HG03135 (cell line): ENCODE results near the gene FAM131B.
A peak's percentile ranks its signal among the peaks of the same experiment; 100 is the strongest.

Experiments used
- ATAC-seq: cut with Tn5 transposase; IDR thresholded peaks from one replicate; pipeline ENCODE4 v1.9.1; 2021; ENCODE audit warnings: mild to moderate bottlenecking, moderate library complexity; ENCODE audit not compliant: unreplicated experiment

FAM131B gene

DNA sequence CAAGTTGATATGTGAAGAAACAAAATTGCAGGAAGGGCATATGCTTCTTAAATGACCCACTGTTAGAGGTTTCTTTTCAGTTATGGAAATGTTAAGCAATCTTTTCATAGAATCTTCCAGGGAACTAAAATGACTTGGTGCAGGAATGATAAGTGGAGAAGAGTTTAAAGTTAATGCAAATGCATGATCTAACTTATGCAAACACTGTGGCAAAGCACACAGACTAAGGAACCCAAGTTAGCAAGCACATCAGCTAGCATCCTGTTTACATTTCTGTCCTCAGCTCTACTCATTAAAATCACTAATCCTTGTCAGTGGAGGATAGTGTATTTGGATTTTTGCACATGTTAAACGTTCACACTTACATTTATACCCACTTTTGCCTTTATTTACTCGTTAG lies 37.3 kb downstream of the FAM131B start:
- peak; percentile 56 for ATAC-seq

- no peak for ATAC-seq
Measured at GRCh38 chr7:143323653-143324052, 38.9 kb downstream of the FAM131B start.

DNA sequence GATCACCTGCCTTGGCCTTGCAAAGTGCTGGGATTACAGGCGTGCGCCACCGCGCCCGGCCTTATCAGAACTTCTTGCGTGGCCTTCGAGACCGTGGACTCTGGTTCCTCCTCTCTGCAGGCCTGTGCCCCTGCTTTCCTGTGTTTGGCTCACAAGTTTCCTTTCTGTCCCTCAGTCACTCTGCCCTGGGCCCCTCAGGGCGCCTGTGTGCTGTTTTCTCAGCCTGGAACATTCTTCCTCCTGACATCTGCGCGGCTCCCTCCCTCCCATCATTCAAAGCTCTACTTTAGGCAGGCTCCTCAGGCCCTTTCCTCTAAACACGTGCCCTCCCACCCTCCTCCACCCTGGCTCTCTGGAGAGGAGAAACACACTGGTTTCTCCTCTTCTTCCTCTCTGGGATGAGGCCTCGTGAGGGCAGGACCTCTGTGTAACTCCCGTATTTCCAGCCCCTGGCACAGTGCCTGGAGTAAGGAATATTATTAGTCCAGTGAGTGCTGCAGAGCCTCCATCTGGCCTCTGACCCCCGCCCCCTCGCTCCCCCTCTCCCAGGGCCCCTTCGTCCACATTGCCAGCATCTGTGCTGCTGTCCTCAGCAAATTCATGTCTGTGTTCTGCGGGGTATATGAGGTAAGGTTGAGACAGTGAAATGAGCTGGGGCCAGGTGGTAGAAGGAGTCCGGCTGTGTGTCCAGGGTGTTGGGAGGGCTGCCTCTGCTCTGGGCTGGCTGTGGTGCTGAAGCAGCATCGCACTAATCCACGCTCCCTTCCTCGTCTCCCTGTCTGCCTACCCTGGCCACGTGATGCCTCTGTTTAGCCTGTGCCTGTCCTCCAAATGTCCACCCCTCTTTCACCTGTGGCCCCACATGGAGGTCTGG lies 39.5 kb downstream of the FAM131B start:
- ATAC-seq = no peak

DNA sequence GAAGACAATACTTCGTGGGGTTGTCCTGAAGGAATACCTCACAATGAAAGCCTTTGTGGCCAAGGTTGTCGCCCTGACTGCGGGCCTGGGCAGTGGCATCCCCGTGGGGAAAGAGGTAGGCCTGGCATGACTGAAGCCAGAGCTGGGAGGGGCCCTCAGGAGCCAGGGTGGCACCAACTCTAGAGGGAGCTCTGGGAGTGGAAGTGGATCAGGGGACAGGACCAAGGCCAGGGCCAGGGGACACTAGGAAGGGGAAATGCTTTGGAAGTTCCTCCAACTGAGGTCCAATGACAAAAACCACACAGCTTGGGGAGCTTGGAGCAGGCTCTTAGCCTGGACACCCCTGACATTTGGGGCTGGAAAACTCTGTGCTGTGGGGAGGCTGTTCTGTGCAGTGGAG lies 40.8 kb downstream of the FAM131B start:
- no peak for ATAC-seq

- no peak for ATAC-seq
Measured at GRCh38 chr7:143321242-143321641, 41.3 kb downstream of the FAM131B start.

- ATAC-seq = no peak
Measured at GRCh38 chr7:143320620-143321019, 41.9 kb downstream of the FAM131B start.

GRCh38 chr7:143318661-143319060 lies 43.9 kb downstream of the FAM131B start:
- no peak for ATAC-seq

GRCh38 chr7:143316492-143316891 lies 46.0 kb downstream of the FAM131B start:
- no peak for ATAC-seq

DNA sequence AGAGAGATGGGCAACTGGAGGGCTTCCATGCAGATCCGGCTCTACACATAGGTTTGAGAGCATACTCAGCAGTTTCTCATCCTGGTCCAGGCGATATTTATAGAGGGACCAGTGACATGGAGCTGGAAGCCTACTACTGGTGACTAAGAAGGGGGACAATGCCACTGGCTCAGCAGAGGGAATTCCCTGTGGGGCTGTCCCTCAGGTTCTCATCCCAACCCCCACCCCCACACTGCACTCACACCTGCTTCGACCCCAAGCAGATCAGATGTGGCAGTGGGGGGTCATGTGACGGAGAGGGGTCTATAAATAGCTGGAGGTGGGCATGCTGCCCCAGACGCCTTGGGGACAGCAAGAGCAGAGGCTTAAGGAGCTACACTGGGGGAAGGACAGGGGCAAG lies 46.7 kb downstream of the FAM131B start, which contains the start of gene CLCN1:
CLCN1 (plus strand) TSS at position 336 of the 400 bp plus-strand sequence. CDS start 102 bp downstream, outside the sequence.
- no peak for ATAC-seq

GRCh38 chr7:143314127-143314526 lies 48.4 kb downstream of the FAM131B start:
- no peak for ATAC-seq

DNA sequence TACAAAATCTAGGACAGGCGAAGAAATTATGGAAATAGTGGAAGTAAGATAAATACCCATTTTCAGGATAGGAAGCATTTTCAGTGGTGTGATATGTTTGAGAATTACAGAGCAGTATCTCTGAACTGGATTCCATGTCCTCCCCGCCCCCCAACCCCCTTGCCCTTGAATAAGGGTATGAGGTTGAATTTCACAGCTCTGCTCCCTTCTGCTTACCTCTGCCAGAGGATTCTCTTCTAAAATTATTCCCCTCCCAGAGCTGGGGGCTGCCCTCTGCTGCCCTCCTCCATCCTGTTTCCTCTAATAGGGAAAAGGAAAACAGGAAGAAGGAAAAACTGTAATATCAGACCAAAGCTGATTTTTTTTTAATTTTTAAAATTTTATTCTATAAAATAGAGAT lies 53.9 kb downstream of the FAM131B start:
- no peak for ATAC-seq

DNA sequence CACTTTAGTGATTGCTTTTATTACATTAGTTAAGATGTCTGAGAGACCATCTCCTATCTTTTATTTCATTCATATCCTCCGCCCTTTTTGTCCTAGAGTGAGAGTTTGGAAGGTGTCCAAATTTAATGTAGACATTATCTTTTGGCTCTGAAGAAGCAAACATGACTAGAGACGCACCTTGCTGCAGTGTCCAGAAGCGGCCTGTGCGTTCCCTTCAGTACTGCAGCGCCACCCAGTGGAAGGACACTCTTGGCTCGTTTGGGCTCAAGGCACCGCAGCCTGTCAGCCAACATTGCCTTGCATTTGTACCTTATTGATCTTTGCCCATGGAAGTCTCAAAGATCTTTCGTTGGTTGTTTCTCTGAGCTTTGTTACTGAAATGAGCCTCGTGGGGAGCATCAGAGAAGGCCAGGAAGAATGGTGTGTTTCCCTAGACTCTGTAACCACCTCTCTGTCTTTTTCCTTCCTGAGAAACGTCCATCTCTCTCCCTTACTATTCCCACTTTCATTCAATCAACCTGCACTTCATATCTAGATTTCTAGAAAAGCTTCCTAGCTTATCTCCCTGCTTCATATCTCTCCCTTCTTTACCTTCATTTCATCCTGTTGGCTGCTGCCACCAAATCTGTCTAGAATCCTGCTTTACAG lies 57.0 kb downstream of the FAM131B start:
- no peak for ATAC-seq

DNA sequence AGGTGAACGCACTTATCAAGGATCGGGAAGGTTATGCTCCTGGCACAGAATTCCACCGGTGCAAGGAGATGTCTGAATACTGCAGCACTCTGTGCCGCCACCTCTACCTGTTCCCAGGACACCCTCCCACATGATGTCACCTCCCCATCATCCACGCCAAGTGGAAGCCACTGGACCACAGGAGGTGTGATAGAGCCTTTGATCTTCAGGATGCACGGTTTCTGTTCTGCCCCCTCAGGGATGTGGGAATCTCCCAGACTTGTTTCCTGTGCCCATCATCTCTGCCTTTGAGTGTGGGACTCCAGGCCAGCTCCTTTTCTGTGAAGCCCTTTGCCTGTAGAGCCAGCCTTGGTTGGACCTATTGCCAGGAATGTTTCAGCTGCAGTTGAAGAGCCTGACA lies 57.6 kb downstream of the FAM131B start:
- ATAC-seq = no peak

GRCh38 chr7:143303733-143304132 lies 58.8 kb downstream of the FAM131B start:
- no peak for ATAC-seq
